ENCODE results near the gene EMC9. TPM values are rescaled to one million over a fixed set of nuclear protein-coding genes. Genes with fewer than 3 reads are reported as not detected.
A peak's percentile ranks its signal among the peaks of the same experiment; 100 is the strongest.

Gene EMC9
- total and polyA plus RNA-seq, 2 donors (not counting 1 experiment from before 2014, with no cell fraction given), result 24.7 to 25.9 TPM

DNA sequence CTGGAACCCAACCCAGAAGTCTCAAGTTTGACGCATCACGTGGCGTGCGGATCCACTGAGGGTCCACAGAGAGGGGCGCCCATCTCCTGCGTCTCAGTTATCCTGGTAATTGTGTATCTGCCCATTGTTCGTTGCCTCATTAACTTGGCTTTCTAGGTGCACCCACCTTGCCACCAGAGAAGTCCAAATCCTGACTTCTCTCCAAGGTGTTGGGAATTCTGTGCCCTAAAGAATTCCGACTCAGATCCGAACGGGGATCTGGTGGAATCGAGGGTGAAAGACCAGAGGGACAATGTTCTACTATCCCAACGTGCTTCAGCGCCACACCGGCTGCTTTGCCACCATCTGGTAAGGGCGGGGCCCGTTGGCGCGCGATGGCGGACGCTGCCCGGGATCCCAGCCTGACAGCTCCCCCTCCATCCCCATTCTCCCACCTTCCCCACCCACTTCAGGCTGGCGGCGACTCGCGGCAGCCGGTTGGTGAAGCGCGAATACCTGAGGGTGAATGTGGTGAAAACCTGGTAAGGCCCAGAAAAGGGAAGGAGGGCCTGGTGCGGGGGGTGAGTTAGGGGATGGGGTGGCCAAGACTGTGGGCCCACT, 31.0 kb upstream of the EMC9 start:
- H3K27ac ChIP-seq (ENCODE audit: low read length in 2 of 2), result no peak overlapping the region
- DNase-seq (no peak), ATAC-seq (ENCODE audit: low read depth) (no peak)
- WGBS (ENCODE audit: insufficient coverage), result 14% methylated on average over 19 of the region's 30 CpGs
- POLR2A ChIA-PET, result interaction anchor here (1.4 to 2.0 kb wide), 4 partner anchors 11 to 58 kb away, joined by 4 to 18 read pairs (median 10); partner anchors contain the start of genes DCAF11, IPO4, IRF9 and NRL
- Mint-ChIP-seq H3K9me3 (ENCODE audit: insufficient read depth) (no peaks in the 10 kb centered on the region), H3K4me3 (peak overlapping the region; percentile 93), H3K27ac (peak overlapping the region; percentile 79), H3K4me1 (peaks cover 20% of the 10 kb centered on the region), H3K27me3 (no peaks in the 10 kb centered on the region)
- TF ChIP-seq, protein P1, sequence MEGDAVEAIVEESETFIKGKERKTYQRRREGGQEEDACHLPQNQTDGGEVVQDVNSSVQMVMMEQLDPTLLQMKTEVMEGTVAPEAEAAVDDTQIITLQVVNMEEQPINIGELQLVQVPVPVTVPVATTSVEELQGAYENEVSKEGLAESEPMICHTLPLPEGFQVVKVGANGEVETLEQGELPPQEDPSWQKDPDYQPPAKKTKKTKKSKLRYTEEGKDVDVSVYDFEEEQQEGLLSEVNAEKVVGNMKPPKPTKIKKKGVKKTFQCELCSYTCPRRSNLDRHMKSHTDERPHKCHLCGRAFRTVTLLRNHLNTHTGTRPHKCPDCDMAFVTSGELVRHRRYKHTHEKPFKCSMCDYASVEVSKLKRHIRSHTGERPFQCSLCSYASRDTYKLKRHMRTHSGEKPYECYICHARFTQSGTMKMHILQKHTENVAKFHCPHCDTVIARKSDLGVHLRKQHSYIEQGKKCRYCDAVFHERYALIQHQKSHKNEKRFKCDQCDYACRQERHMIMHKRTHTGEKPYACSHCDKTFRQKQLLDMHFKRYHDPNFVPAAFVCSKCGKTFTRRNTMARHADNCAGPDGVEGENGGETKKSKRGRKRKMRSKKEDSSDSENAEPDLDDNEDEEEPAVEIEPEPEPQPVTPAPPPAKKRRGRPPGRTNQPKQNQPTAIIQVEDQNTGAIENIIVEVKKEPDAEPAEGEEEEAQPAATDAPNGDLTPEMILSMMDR (IDR thresholded peaks at IDR 0.05), result no peak
- TF ChIP-seq EZH2 (IDR thresholded peaks at IDR 0.05; ENCODE audit: borderline replicate concordance, insufficient read depth, low read depth, low read length, poor library complexity, severe bottlenecking), result no peak
- H3K4me1 ChIP-seq (ENCODE audit: control insufficient read depth in 2 of 2, insufficient read depth in 2 of 2, low read length in 2 of 2), result peaks cover 11 to 23% of the 10 kb centered on the region in 2 donors
- no peaks in the 10 kb centered on the region for H3K9me3 ChIP-seq (ENCODE audit: control extremely low read depth in 1 of 3, control insufficient read depth in 2 of 3, insufficient read depth in 1 of 3, low read length in 2 of 3)
- peaks cover under 1% of the 10 kb centered on the region for H4K20me1 ChIP-seq (ENCODE audit: control insufficient read depth, insufficient read depth, low read length, poor library complexity, severe bottlenecking)
- H3K4me3 ChIP-seq (ENCODE audit: control extremely low read depth in 1 of 5, extremely low read depth in 1 of 5, insufficient read depth in 1 of 5, low read depth in 2 of 5, low read length in 4 of 5), result peak overlapping the region; percentile 47 to 72 (median 60)
- intact Hi-C loops (cut with micrococcal nuclease), result no loop called here
- H3K9ac ChIP-seq (ENCODE audit: low read length), result peak overlapping the region; percentile 70
- CTCF ChIA-PET, result interaction anchor here (3.1 kb wide), 1 partner anchor 12 kb away, joined by 22 read pairs; the partner anchor contains the start of gene IRF9
- H3K79me2 ChIP-seq (ENCODE audit: control insufficient read depth, insufficient read depth, low read length), result no peaks in the 10 kb centered on the region
- peak overlapping the region; percentile 65 for H2AFZ ChIP-seq (ENCODE audit: insufficient read depth, low read depth, low read length, poor library complexity, severe bottlenecking)
- H3K36me3 ChIP-seq (replicated peaks in 1 of 2; ENCODE audit: control extremely low read depth in 1 of 2, control insufficient read depth in 1 of 2, extremely low read depth in 1 of 2, insufficient read depth in 2 of 2, low read length in 1 of 2), result peaks cover 0 to 18% of the 10 kb centered on the region in 2 experiments
- no peaks in the 10 kb centered on the region for H3K27me3 ChIP-seq (replicated peaks in 1 of 4; ENCODE audit: control extremely low read depth in 1 of 4, control insufficient read depth in 3 of 4, insufficient read depth in 4 of 4, low read length in 3 of 4)
- H3K4me2 ChIP-seq (replicated peaks; ENCODE audit: low read depth, low read length, poor library complexity, severe bottlenecking), result peak overlapping the region; percentile 92
